ENCODE results near the gene STUM.

- TF ChIP-seq CTCF (IDR thresholded peaks at IDR 0.05) = no peak
- no peak for TF ChIP-seq POLR2A (IDR thresholded peaks at IDR 0.05)
Measured at GRCh38 chr1:226520640-226521355, 27.8 kb upstream of the STUM start.
